ENCODE data around the gene TMOD1. TPM values are rescaled to one million over a fixed set of nuclear protein-coding genes. Genes with fewer than 3 reads are reported as not detected.
A peak's percentile ranks its signal among the peaks of the same experiment; 100 is the strongest.
"Not testable (repeated sequence)": the region's sequence is repeated elsewhere in the genome, so short reads cannot be mapped to it uniquely, and the experiment has no call there.

TMOD1 gene
- total RNA-seq, 1 experiment from 2014 or later = not detected

DNA sequence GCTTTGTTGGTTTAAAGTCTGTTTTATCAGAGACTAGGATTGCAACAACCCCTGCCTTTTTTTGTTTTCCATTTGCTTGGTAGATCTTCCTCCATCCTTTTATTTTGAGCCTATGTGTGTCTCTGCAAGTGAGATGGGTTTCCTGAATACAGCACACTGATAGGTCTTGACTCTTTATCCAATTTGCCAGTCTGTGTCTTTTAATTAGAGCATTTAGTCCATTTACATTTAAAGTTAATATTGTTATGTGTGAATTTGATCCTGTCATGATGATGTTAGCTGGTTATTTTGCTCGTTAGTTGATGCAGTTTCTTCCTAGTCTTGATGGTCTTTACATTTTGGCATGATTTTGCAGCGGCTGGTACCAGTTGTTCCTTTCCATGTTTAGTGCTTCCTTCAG lies 83.3 kb downstream of the TMOD1 start:
- H4K20me1 ChIP-seq (ENCODE audit: insufficient read depth, low read depth, low read length); H3K4me3 ChIP-seq (ENCODE audit: low read length); H3K4me2 ChIP-seq (ENCODE audit: low read depth, low read length, poor library complexity, severe bottlenecking); DNase-seq; H3K9me3 ChIP-seq (ENCODE audit: low read length); H3K36me3 ChIP-seq (ENCODE audit: insufficient read depth, low read length); H3K27ac ChIP-seq (ENCODE audit: low read length); H2AFZ ChIP-seq (ENCODE audit: low read length); H3K9ac ChIP-seq (ENCODE audit: low read length); H3K4me1 ChIP-seq (ENCODE audit: low read length); H3K79me2 ChIP-seq (ENCODE audit: low read length); H3K9me2 ChIP-seq (replicated peaks; ENCODE audit: insufficient read depth, low read length); H3K27me3 ChIP-seq (ENCODE audit: low read length): not testable (repeated sequence)

DNA sequence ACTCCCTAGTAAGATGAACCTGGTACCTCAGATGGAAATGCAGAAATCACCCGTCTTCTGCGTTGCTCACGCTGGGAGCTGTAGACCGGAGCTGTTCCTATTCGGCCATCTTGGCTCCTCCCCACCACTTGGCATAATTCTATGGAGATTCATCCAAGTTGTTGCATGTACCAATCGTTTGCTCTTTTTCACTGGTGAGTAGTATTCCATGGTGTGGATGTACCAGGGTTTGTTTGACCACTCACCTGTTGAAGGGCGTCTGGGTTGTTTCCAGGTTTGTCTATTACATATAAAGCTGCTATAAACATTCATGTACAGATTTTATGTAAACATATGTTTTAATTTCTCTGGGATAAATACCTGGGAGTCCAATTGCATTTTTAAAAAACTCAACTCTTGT lies 85.4 kb downstream of the TMOD1 start:
- not testable (repeated sequence) for H3K9me3 ChIP-seq (ENCODE audit: low read length); H3K36me3 ChIP-seq (ENCODE audit: insufficient read depth, low read length); H3K4me2 ChIP-seq (ENCODE audit: low read depth, low read length, poor library complexity, severe bottlenecking); H3K27ac ChIP-seq (ENCODE audit: low read length); H2AFZ ChIP-seq (ENCODE audit: low read length); H3K9me2 ChIP-seq (replicated peaks; ENCODE audit: insufficient read depth, low read length); H3K27me3 ChIP-seq (ENCODE audit: low read length); H3K9ac ChIP-seq (ENCODE audit: low read length); H3K4me3 ChIP-seq (ENCODE audit: low read length); H4K20me1 ChIP-seq (ENCODE audit: insufficient read depth, low read depth, low read length); DNase-seq; H3K4me1 ChIP-seq (ENCODE audit: low read length); H3K79me2 ChIP-seq (ENCODE audit: low read length)

DNA sequence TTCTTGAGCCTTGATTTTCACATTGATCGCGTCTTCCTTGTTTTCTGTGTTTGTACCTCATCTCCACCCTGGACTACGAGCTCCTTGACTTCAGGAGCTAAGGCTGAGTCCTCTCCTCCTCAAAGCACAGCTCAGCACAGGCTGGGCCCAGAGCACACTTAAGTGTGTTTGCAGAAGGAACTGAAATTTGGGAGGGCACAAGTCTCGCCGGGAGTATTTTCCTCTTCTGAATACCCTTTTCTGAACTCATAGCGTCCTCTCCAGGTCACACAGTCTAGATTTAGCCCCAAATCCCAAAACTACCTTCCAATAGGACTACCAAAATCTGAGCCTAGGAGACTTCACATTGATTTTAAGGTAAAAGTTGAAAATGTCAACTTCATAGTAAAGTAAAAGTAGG lies 90.1 kb downstream of the TMOD1 start:
- H3K9me2 ChIP-seq (replicated peaks; ENCODE audit: insufficient read depth, low read length) = no peaks in the 10 kb centered on the region
- H3K4me1 ChIP-seq (ENCODE audit: low read length) = peaks cover 11% of the 10 kb centered on the region
- no peak overlapping the region for H3K4me2 ChIP-seq (ENCODE audit: low read depth, low read length, poor library complexity, severe bottlenecking)
- no peaks in the 10 kb centered on the region for H4K20me1 ChIP-seq (ENCODE audit: insufficient read depth, low read depth, low read length)
- H2AFZ ChIP-seq (ENCODE audit: low read length) = no peak overlapping the region
- DNase-seq = no peak
- no peak overlapping the region for H3K27ac ChIP-seq (ENCODE audit: low read length)
- no peak overlapping the region for H3K4me3 ChIP-seq (ENCODE audit: low read length)
- no peaks in the 10 kb centered on the region for H3K9me3 ChIP-seq (ENCODE audit: low read length)
- no peaks in the 10 kb centered on the region for H3K36me3 ChIP-seq (ENCODE audit: insufficient read depth, low read length)
- H3K9ac ChIP-seq (ENCODE audit: low read length) = no peak overlapping the region
- H3K27me3 ChIP-seq (ENCODE audit: low read length) = no peaks in the 10 kb centered on the region
- no peaks in the 10 kb centered on the region for H3K79me2 ChIP-seq (ENCODE audit: low read length)

DNA sequence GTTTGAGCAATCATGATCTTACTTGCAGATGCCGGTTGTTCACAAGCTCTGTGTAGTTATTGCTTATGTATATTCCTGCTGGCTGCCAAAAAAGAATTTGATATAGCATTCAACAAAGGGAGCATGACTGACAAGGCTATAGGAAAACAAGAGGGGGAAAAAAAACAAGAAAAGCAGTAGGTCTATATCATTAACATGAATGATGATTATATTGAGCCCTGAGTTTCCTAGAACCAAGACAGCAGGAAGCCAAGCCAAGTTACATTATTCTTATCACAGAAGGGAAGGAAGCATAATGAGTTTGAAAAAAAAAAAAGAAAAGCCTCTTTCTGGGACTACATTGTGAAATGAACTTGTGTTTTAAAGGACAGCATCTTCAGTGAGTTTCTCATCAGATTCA lies 90.7 kb downstream of the TMOD1 start:
- no peaks in the 10 kb centered on the region for H4K20me1 ChIP-seq (ENCODE audit: insufficient read depth, low read depth, low read length)
- peaks cover 11% of the 10 kb centered on the region for H3K4me1 ChIP-seq (ENCODE audit: low read length)
- no peaks in the 10 kb centered on the region for H3K9me3 ChIP-seq (ENCODE audit: low read length)
- no peak overlapping the region for H3K27ac ChIP-seq (ENCODE audit: low read length)
- H3K27me3 ChIP-seq (ENCODE audit: low read length) = no peaks in the 10 kb centered on the region
- H3K9me2 ChIP-seq (replicated peaks; ENCODE audit: insufficient read depth, low read length) = no peaks in the 10 kb centered on the region
- no peak overlapping the region for H2AFZ ChIP-seq (ENCODE audit: low read length)
- no peaks in the 10 kb centered on the region for H3K36me3 ChIP-seq (ENCODE audit: insufficient read depth, low read length)
- H3K4me2 ChIP-seq (ENCODE audit: low read depth, low read length, poor library complexity, severe bottlenecking) = no peak overlapping the region
- H3K9ac ChIP-seq (ENCODE audit: low read length) = no peak overlapping the region
- DNase-seq = no peak
- no peak overlapping the region for H3K4me3 ChIP-seq (ENCODE audit: low read length)
- H3K79me2 ChIP-seq (ENCODE audit: low read length) = no peaks in the 10 kb centered on the region

DNA sequence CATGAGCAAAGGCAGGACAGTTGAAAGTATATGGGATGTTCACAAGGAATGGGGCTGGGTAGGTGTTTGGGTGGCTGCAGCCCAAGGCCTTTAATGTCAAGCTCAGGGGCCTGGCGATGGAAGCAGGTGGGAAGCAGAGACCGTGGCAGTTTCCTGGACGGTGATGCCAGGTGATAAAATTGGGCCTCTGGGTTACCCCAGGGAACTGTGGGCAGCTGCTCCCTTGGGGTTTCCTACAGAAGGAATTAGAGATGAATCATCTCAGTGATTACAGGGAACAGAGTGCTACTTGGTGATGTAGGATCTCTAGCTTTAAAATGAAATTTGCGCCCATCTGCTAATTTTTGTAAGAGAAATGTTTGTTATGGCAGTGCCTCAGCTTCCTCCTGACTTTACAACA lies 92.5 kb downstream of the TMOD1 start:
- Histone ChIP-seq H3K79me2 (ENCODE audit: low read length) (no peaks in the 10 kb centered on the region), H3K4me2 (ENCODE audit: low read depth, low read length, poor library complexity, severe bottlenecking) (no peak overlapping the region), H3K36me3 (ENCODE audit: insufficient read depth, low read length) (no peaks in the 10 kb centered on the region), H4K20me1 (ENCODE audit: insufficient read depth, low read depth, low read length) (no peaks in the 10 kb centered on the region), H3K9ac (ENCODE audit: low read length) (no peak overlapping the region), H3K4me3 (ENCODE audit: low read length) (no peak overlapping the region), H2AFZ (ENCODE audit: low read length) (no peak overlapping the region), H3K4me1 (ENCODE audit: low read length) (peaks cover 11% of the 10 kb centered on the region), H3K9me3 (ENCODE audit: low read length) (no peaks in the 10 kb centered on the region), H3K27ac (ENCODE audit: low read length) (no peak overlapping the region), H3K27me3 (ENCODE audit: low read length) (no peaks in the 10 kb centered on the region), H3K9me2 (replicated peaks; ENCODE audit: insufficient read depth, low read length) (no peaks in the 10 kb centered on the region)
- no peak for DNase-seq

DNA sequence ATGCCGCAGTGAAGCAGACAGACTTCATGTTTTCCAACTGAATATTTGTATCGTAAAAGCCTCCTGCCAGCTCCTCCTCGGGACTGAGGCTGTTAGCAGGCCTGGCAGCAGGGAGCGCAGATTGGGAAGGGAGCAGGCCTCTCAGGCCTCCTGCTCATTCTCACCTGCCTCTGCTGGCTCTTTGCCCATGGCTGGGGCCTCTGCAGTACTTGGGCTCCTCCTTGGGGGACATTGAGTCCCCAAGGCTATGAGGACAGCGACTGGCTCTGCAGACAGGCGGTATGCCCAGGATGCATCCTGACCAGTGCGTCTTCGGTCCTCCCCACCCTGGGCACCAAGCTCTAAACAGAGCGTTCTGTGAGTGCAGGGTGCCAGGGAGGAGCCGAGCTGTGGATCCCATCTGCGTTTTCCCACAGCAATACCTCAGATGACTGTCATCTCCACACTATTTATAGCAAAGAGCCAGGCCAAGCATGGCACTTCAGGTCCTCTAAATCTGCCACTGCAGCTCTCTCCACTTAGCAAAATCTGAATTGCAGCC lies 93.0 kb downstream of the TMOD1 start:
- H3K4me3 ChIP-seq (ENCODE audit: low read length) = no peak overlapping the region
- DNase-seq = no peak
- H3K9ac ChIP-seq (ENCODE audit: low read length) = no peak overlapping the region
- no peaks in the 10 kb centered on the region for H3K27me3 ChIP-seq (ENCODE audit: low read length)
- H2AFZ ChIP-seq (ENCODE audit: low read length) = no peak overlapping the region
- H3K36me3 ChIP-seq (ENCODE audit: insufficient read depth, low read length) = no peaks in the 10 kb centered on the region
- no peaks in the 10 kb centered on the region for H4K20me1 ChIP-seq (ENCODE audit: insufficient read depth, low read depth, low read length)
- H3K4me2 ChIP-seq (ENCODE audit: low read depth, low read length, poor library complexity, severe bottlenecking) = no peak overlapping the region
- H3K9me3 ChIP-seq (ENCODE audit: low read length) = no peaks in the 10 kb centered on the region
- H3K27ac ChIP-seq (ENCODE audit: low read length) = no peak overlapping the region
- no peaks in the 10 kb centered on the region for H3K9me2 ChIP-seq (replicated peaks; ENCODE audit: insufficient read depth, low read length)
- H3K79me2 ChIP-seq (ENCODE audit: low read length) = no peaks in the 10 kb centered on the region
- H3K4me1 ChIP-seq (ENCODE audit: low read length) = peaks cover 11% of the 10 kb centered on the region

DNA sequence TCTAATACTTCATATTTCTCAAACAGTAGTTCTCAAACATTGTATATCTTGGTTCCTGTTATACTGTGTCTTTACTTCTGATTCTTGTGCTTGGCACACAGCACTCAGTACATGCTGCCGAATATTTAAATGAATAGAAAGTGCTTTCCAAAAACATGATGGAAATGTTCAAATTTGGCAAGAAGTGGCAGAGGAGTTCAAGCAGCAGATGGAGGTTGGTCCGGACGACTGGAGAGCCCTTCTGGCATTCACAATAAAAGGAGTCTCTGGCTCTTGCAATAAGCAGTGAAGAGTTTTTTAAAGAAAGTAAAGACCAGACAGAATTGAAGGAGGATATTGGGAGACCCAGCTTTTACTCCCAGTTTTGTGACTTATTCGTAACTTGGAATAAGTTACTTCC lies 95.4 kb downstream of the TMOD1 start:
- Histone ChIP-seq H3K4me2 (ENCODE audit: low read depth, low read length, poor library complexity, severe bottlenecking) (no peak overlapping the region), H3K9ac (ENCODE audit: low read length) (no peak overlapping the region), H3K4me1 (ENCODE audit: low read length) (peaks cover 11% of the 10 kb centered on the region), H3K27ac (ENCODE audit: low read length) (no peak overlapping the region), H4K20me1 (ENCODE audit: insufficient read depth, low read depth, low read length) (no peaks in the 10 kb centered on the region), H3K9me3 (ENCODE audit: low read length) (no peaks in the 10 kb centered on the region), H3K27me3 (ENCODE audit: low read length) (no peaks in the 10 kb centered on the region), H3K4me3 (ENCODE audit: low read length) (no peak overlapping the region), H3K79me2 (ENCODE audit: low read length) (no peaks in the 10 kb centered on the region), H3K9me2 (replicated peaks; ENCODE audit: insufficient read depth, low read length) (no peaks in the 10 kb centered on the region), H2AFZ (ENCODE audit: low read length) (no peak overlapping the region), H3K36me3 (ENCODE audit: insufficient read depth, low read length) (peaks cover 12% of the 10 kb centered on the region; the same call in 1 of the 2 replicates)
- DNase-seq = no peak

DNA sequence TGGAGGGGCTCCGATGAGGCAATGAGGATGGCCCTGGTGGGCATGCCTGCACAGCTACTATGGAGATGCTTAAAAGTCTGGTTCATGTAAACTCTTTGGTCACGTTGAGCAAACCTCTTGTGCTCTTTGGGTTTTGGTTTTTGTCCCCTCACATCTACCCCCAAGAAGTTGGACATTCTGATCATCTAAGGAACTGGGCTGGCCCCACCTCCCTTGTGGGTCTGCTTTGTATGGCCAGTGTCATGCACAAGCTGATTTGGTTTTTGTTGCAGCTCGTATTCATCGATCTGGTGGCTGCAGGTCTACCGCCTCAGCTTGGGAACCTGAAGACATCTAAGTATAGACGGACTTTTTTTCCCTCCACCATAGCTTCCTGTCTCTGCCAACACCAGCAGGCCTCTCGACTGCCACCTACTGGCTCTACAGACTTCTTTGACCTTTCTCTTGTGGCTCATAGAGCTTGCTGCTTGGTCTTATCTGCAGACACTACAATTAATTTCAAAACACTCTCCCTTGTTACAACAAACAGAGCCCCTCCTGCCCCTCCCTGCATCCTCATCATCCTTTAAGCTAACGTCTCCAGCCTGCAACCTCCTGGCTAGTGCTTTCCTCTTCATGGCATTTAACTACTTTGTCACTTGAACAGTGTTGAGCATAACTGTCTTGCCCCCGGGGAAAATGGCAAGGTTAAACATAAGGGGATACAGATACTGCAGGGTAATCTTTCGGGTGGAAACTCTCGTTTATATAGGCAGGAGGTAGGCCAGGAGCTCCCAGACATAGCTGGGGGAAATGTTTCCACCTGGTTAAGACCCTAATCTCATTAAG lies 97.2 kb downstream of the TMOD1 start:
- Histone ChIP-seq H4K20me1 (ENCODE audit: insufficient read depth, low read depth, low read length) (no peaks in the 10 kb centered on the region), H3K9me3 (ENCODE audit: low read length) (no peaks in the 10 kb centered on the region), H3K79me2 (ENCODE audit: low read length) (no peaks in the 10 kb centered on the region), H3K27ac (ENCODE audit: low read length) (no peak overlapping the region), H3K27me3 (ENCODE audit: low read length) (no peaks in the 10 kb centered on the region), H3K9ac (ENCODE audit: low read length) (no peak overlapping the region), H2AFZ (ENCODE audit: low read length) (no peak overlapping the region), H3K36me3 (ENCODE audit: insufficient read depth, low read length) (peaks cover 21% of the 10 kb centered on the region; the same call in 1 of the 2 replicates), H3K9me2 (replicated peaks; ENCODE audit: insufficient read depth, low read length) (no peaks in the 10 kb centered on the region), H3K4me2 (ENCODE audit: low read depth, low read length, poor library complexity, severe bottlenecking) (peak overlapping the region; percentile 16), H3K4me1 (ENCODE audit: low read length) (peaks cover 10% of the 10 kb centered on the region), H3K4me3 (ENCODE audit: low read length) (no peak overlapping the region)
- peak; percentile 92 for DNase-seq
